ENCODE measurements around the gene MANSC4. TPM values are rescaled to one million over a fixed set of nuclear protein-coding genes. Genes with fewer than 3 reads are reported as not detected.

Gene MANSC4
- total and polyA plus RNA-seq, 10 of the 15 experiments (the other 5 are each of a cell fraction or from before 2014, with no cell fraction given) = 0.18 to 0.21 (median 0.19) TPM; not detected in 7

GRCh38 chr12:27817766-27818165 lies 37.7 kb upstream of the MANSC4 start:
- intact Hi-C loops (cut with micrococcal nuclease; ENCODE audit: unreplicated experiment) (no loop called here), in situ Hi-C loops (cut with MboI) (no loop called here)
- no TSS peak for BruUV-seq (replicated peaks)
- Histone ChIP-seq H4K20me1 (ENCODE audit: control insufficient read depth, insufficient read depth) (no peaks in the 10 kb centered on the region; the same call in 1 of the 2 replicates), H3K36me3 (ENCODE audit: control insufficient read depth in 2 of 2, insufficient read depth in 2 of 2, low read length in 1 of 2) (no peaks in the 10 kb centered on the region), H3K27ac (ENCODE audit: control insufficient read depth, insufficient read depth) (no peak overlapping the region), H3K4me3 (no peak overlapping the region), H3K27me3 (replicated peaks in 1 of 2; ENCODE audit: control insufficient read depth in 2 of 2, insufficient read depth in 2 of 2, low read length in 1 of 2) (0 out of 4 replicates have a peak, but pooled peaks cover 0 to 2% of the 10 kb centered on the region in 2 experiments), H3K9ac (ENCODE audit: control insufficient read depth, insufficient read depth, low read length) (no peak overlapping the region), H3K4me1 (ENCODE audit: control insufficient read depth, insufficient read depth, low read length) (peaks cover 14% of the 10 kb centered on the region), H3K79me2 (ENCODE audit: control insufficient read depth, insufficient read depth, low read length) (no peaks in the 10 kb centered on the region), H3K9me3 (replicated peaks; ENCODE audit: control insufficient read depth, insufficient read depth, low read length) (no peaks in the 10 kb centered on the region), H3K4me2 (ENCODE audit: control insufficient read depth, insufficient read depth) (no peak overlapping the region), H2AFZ (ENCODE audit: control insufficient read depth, low read depth, low read length) (no peak overlapping the region)
- WGBS (ENCODE audit: insufficient coverage, insufficient replicate concordance, low lambda C conversion rate, missing lambda C conversion rate) = 77% methylated on average over 4 of the region's 4 CpGs
- POLR2A ChIA-PET = no interaction called here
- SMC1A ChIA-PET (ENCODE audit: uncharacterized antibody, unreplicated experiment) = no interaction called here
- FAIRE-seq (no peak), DNase-seq (ENCODE audit: low read depth, low spot score) (no peak), ATAC-seq (no peak)
- RAD21 ChIA-PET (ENCODE audit: unreplicated experiment) = no interaction called here
- CTCF ChIA-PET = interaction anchor here (1.4 kb wide), 1 partner anchor 12 kb away, joined by 3 read pairs; no protein-coding TSS in a partner anchor
- TF ChIP-seq PAX5 (IDR thresholded peaks at IDR 0.05; ENCODE audit: borderline replicate concordance, low read depth, low read length) (no peak), NFIC (IDR thresholded peaks at IDR 0.05; ENCODE audit: low read depth, low read length) (no peak), CUX1 (IDR thresholded peaks at IDR 0.05; ENCODE audit: insufficient replicate concordance, low read depth, low read length) (no peak), NKRF (conservative IDR thresholded peaks at IDR 0.05) (no peak), PKNOX1 (IDR thresholded peaks at IDR 0.05) (no peak), ZNF592 (IDR thresholded peaks at IDR 0.05) (no peak), ZBTB4 (CRISPR knock-in tag; IDR thresholded peaks at IDR 0.05) (no peak)

Data from GM12878 (cell line).